HL-60 (cell line): ENCODE results near the gene ETF1.
A peak's percentile ranks its signal among the peaks of the same experiment; 100 is the strongest.

Source experiments
- DNase-seq, 2 experiments: peaks; one replicate each; pipeline ENCODE4 v3.0.0-alpha.2; 2010 to 2020; ENCODE audit warnings: low read depth in 1 of 2, low spot score in 1 of 2
- H3K27ac ChIP-seq: fragments of 250-450 bp; sonication (Bioruptor Pico); replicated peaks from 2 replicates; pipeline ENCODE4 v1.5.1; 2020; ENCODE audit warnings: mild to moderate bottlenecking, moderate library complexity
- H3K27me3 ChIP-seq: fragments of 250-450 bp; sonication (Bioruptor Pico); 2 replicates; pipeline ENCODE4 v1.5.1; 2021; ENCODE audit warnings: mild to moderate bottlenecking, moderate library complexity; ENCODE audit not compliant: insufficient read depth, poor library complexity, severe bottlenecking
- H3K4me3 ChIP-seq: replicated peaks from 2 replicates; pipeline ENCODE4 v1.5.1; 2011; ENCODE audit warnings: mild to moderate bottlenecking, control low read depth, low read length; ENCODE audit not compliant: insufficient read depth
- GABPA ChIP-seq: IDR thresholded peaks from 2 replicates; pipeline ENCODE4 v1.6.1; 2012; ENCODE audit warnings: low read depth
- POLR2AphosphoS5 ChIP-seq: IDR thresholded peaks from 2 replicates; pipeline ENCODE4 v1.6.1; 2012; ENCODE audit warnings: low read depth
- REST ChIP-seq: IDR thresholded peaks from 2 replicates; pipeline ENCODE4 v1.6.1; 2012; ENCODE audit warnings: low read depth; ENCODE audit not compliant: insufficient replicate concordance
- SPI1 ChIP-seq: IDR thresholded peaks from 2 replicates; pipeline ENCODE4 v1.6.1; 2012; ENCODE audit warnings: low read depth, mild to moderate bottlenecking, borderline replicate concordance
- TF ChIP-seq, protein P1 (sequence below): IDR thresholded peaks from one replicate; pipeline ENCODE4 v1.5.1; 2011; ENCODE audit warnings: low read length, control low read depth, inconsistent platforms; ENCODE audit not compliant: insufficient read depth

Gene ETF1

GRCh38 chr5:138544181-138545134, 1.4 kb upstream of the ETF1 start:
- DNase-seq: peak in 1 of 2 experiments; percentile 1
- H3K4me3 ChIP-seq: peak overlapping the region; percentile 61
- peak overlapping the region; percentile 100 for H3K27ac ChIP-seq
- H3K27me3 ChIP-seq: no peaks in the 10 kb centered on the region
- TF ChIP-seq POLR2AphosphoS5 (no peak), SPI1 (no peak), REST (no peak), GABPA (no peak)
- TF ChIP-seq, protein P1, sequence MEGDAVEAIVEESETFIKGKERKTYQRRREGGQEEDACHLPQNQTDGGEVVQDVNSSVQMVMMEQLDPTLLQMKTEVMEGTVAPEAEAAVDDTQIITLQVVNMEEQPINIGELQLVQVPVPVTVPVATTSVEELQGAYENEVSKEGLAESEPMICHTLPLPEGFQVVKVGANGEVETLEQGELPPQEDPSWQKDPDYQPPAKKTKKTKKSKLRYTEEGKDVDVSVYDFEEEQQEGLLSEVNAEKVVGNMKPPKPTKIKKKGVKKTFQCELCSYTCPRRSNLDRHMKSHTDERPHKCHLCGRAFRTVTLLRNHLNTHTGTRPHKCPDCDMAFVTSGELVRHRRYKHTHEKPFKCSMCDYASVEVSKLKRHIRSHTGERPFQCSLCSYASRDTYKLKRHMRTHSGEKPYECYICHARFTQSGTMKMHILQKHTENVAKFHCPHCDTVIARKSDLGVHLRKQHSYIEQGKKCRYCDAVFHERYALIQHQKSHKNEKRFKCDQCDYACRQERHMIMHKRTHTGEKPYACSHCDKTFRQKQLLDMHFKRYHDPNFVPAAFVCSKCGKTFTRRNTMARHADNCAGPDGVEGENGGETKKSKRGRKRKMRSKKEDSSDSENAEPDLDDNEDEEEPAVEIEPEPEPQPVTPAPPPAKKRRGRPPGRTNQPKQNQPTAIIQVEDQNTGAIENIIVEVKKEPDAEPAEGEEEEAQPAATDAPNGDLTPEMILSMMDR: no peak

- peak in 1 of 2 experiments; percentile 65 for DNase-seq
- Histone ChIP-seq H3K4me3 (peak overlapping the region; percentile 61), H3K27me3 (no peaks in the 10 kb centered on the region), H3K27ac (peak overlapping the region; percentile 100)
- peak; percentile 24; the same call in 1 of the 2 replicates for TF ChIP-seq POLR2AphosphoS5
- TF ChIP-seq SPI1: no peak
Observed at GRCh38 chr5:138543730-138544104, 681 bp upstream of the ETF1 start.

DNA sequence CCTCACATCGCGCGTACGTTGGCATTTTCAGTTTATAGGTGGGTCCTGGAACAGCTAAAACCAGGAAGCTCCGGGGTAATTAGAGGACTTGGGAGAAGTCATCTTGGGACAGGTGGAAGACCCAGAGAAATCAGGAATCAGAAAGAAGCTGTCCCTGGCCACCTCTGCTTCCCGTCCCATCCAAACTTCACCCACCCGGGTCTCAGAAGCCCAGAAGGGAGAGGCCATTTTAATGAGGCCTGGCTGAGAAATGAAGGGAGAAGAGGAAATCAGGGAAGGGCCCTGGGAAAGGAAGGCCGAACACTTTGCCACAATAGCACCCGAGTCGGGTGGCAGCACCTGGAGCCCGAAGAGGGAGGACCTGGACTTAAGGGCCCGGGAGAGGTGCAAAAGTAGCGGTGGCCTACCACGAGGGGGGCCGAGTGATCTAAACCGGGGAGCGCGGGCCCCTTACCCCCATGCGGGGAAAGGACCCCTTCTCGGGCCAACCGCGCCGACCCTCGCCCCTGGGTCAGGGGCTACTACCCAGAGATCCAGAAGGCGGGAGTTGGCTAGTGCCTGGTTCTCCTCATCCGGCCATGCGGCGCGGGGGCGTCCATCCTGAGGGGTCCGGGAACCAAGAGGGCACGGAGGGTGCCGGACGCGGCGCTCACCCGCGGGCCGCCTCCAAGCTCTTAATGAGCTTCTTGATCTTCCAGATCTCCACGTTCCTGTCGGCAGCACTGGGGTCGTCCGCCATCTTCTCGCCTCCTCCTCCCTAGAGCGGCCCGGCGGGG, 668 bp downstream of the ETF1 start:
- TF ChIP-seq POLR2AphosphoS5 (no peak), REST (peak; percentile 19)
- TF ChIP-seq, protein P1: no peak
- Histone ChIP-seq H3K4me3 (peak overlapping the region; percentile 70), H3K27ac (peak overlapping the region; percentile 100), H3K27me3 (no peaks in the 10 kb centered on the region)
- no peak for DNase-seq
